ENCODE results near the gene LRRFIP2. TPM values are rescaled to one million over a fixed set of nuclear protein-coding genes. Genes with fewer than 3 reads are reported as not detected.

Gene LRRFIP2
- total RNA-seq, 1 experiment from 2014 or later = 40.2 TPM

DNA sequence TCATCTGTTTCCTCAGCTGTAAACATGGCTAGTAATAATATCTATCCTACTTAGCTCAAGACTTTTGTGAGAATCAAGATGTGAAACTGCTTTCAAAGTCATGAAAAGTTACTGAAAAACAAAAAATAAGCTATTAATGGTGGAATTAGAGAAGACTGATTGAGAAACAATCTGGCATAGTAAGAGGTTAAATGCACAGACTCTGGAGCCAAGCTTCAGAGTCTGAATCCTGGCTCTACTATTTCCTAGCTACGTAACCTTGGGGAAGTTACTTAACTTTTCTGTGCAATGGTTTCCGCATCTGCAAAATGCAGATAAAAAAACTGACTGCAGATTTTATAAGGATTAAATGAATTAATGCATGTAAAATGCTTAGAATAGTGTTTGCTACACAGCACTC is 28.8 kb downstream of the LRRFIP2 start:
- POLR2A ChIA-PET (ENCODE audit: low non-redundant PET) = no interaction called here
- intact Hi-C loops (cut with micrococcal nuclease; ENCODE audit: unreplicated experiment) = no loop called here
- no peak for DNase-seq (ENCODE audit: low spot score)
- Histone ChIP-seq H3K27ac (ENCODE audit: low read depth, low read length, poor library complexity, severe bottlenecking) (no peak overlapping the region), H3K36me3 (ENCODE audit: insufficient read depth, low read length, poor library complexity, severe bottlenecking) (peaks cover 14% of the 10 kb centered on the region), H3K9me3 (ENCODE audit: low read depth, low read length, poor library complexity, severe bottlenecking) (no peaks in the 10 kb centered on the region), H3K27me3 (replicated peaks; ENCODE audit: insufficient read depth, low read depth, low read length, poor library complexity) (no peaks in the 10 kb centered on the region), H3K4me1 (ENCODE audit: insufficient read depth, low read length, poor library complexity, severe bottlenecking) (peaks cover 5% of the 10 kb centered on the region), H3K4me3 (ENCODE audit: low read depth, low read length, poor library complexity, severe bottlenecking) (no peak overlapping the region)
- TF ChIP-seq, protein P1, sequence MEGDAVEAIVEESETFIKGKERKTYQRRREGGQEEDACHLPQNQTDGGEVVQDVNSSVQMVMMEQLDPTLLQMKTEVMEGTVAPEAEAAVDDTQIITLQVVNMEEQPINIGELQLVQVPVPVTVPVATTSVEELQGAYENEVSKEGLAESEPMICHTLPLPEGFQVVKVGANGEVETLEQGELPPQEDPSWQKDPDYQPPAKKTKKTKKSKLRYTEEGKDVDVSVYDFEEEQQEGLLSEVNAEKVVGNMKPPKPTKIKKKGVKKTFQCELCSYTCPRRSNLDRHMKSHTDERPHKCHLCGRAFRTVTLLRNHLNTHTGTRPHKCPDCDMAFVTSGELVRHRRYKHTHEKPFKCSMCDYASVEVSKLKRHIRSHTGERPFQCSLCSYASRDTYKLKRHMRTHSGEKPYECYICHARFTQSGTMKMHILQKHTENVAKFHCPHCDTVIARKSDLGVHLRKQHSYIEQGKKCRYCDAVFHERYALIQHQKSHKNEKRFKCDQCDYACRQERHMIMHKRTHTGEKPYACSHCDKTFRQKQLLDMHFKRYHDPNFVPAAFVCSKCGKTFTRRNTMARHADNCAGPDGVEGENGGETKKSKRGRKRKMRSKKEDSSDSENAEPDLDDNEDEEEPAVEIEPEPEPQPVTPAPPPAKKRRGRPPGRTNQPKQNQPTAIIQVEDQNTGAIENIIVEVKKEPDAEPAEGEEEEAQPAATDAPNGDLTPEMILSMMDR (conservative IDR thresholded peaks at IDR 0.05; ENCODE audit: low read depth, low read length) = no peak
- no peak for TF ChIP-seq EZH2 (IDR thresholded peaks at IDR 0.05; ENCODE audit: borderline replicate concordance, low read depth, low read length, poor library complexity, severe bottlenecking)
- CTCF ChIA-PET = no interaction called here
- no TSS peak for BruUV-seq (replicated peaks)

DNA sequence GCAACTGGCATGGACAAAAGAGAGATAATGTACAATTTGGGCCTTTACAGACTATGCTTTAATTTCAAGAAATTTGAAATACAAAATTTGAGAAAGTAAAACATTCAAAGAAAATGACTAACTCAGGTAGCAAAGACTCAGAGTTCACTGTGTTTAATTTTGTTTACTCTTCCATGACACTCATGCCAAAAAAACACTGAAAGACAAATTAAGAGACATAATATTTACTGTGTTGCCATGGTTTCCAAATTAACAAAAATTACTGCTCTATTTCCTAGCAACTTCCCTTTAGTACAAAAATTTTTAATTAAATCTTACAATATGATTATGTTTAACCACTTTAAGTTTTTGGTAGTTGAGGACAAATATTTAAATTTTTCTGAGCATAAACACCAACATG is 29.6 kb downstream of the LRRFIP2 start:
- H3K4me1 ChIP-seq (ENCODE audit: insufficient read depth, low read length, poor library complexity, severe bottlenecking) = peaks cover 5% of the 10 kb centered on the region
- intact Hi-C loops (cut with micrococcal nuclease; ENCODE audit: unreplicated experiment) = no loop called here
- CTCF ChIA-PET = no interaction called here
- no peak overlapping the region for H3K4me3 ChIP-seq (ENCODE audit: low read depth, low read length, poor library complexity, severe bottlenecking)
- no peaks in the 10 kb centered on the region for H3K9me3 ChIP-seq (ENCODE audit: low read depth, low read length, poor library complexity, severe bottlenecking)
- H3K27ac ChIP-seq (ENCODE audit: low read depth, low read length, poor library complexity, severe bottlenecking) = no peak overlapping the region
- POLR2A ChIA-PET (ENCODE audit: low non-redundant PET) = no interaction called here
- H3K27me3 ChIP-seq (replicated peaks; ENCODE audit: insufficient read depth, low read depth, low read length, poor library complexity) = no peaks in the 10 kb centered on the region
- BruUV-seq (replicated peaks) = no TSS peak
- DNase-seq (ENCODE audit: low spot score) = no peak
- TF ChIP-seq, protein P1 (conservative IDR thresholded peaks at IDR 0.05; ENCODE audit: low read depth, low read length) = no peak
- TF ChIP-seq EZH2 (IDR thresholded peaks at IDR 0.05; ENCODE audit: borderline replicate concordance, low read depth, low read length, poor library complexity, severe bottlenecking) = no peak
- H3K36me3 ChIP-seq (ENCODE audit: insufficient read depth, low read length, poor library complexity, severe bottlenecking) = peaks cover 14% of the 10 kb centered on the region

DNA sequence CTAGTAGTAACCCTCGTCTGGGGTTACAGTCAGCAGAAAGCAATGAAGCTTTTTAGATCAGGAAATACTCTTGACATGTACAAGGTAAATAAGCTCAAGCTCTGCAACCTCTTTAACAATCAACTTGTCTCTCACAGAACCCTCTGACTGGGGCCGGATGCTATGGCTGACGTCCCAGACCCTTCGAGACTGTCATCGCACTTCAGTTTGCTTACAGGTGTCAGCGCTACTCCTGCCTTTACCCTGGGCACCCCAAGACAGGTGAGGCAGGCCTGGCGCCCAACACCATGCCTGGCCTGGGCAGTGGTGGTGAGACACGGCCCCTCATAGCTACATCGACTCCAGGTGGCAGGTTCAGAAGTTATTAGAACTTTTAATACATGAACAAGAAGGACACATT is 30.6 kb downstream of the LRRFIP2 start:
- ChIA-PET CTCF (no interaction called here), POLR2A (ENCODE audit: low non-redundant PET) (interaction anchor here (0.7 kb wide), 1 partner anchor 111 kb away, joined by 3 read pairs; no protein-coding TSS in a partner anchor)
- H3K4me3 ChIP-seq (ENCODE audit: low read depth, low read length, poor library complexity, severe bottlenecking) = no peak overlapping the region
- no TSS peak for BruUV-seq (replicated peaks)
- peaks cover 5% of the 10 kb centered on the region for H3K4me1 ChIP-seq (ENCODE audit: insufficient read depth, low read length, poor library complexity, severe bottlenecking)
- no peaks in the 10 kb centered on the region for H3K27me3 ChIP-seq (replicated peaks; ENCODE audit: insufficient read depth, low read depth, low read length, poor library complexity)
- no peak for TF ChIP-seq EZH2 (IDR thresholded peaks at IDR 0.05; ENCODE audit: borderline replicate concordance, low read depth, low read length, poor library complexity, severe bottlenecking)
- intact Hi-C loops (cut with micrococcal nuclease; ENCODE audit: unreplicated experiment) = no loop called here
- no peak overlapping the region for H3K27ac ChIP-seq (ENCODE audit: low read depth, low read length, poor library complexity, severe bottlenecking)
- no peaks in the 10 kb centered on the region for H3K9me3 ChIP-seq (ENCODE audit: low read depth, low read length, poor library complexity, severe bottlenecking)
- DNase-seq (ENCODE audit: low spot score) = no peak
- H3K36me3 ChIP-seq (ENCODE audit: insufficient read depth, low read length, poor library complexity, severe bottlenecking) = peaks cover 14% of the 10 kb centered on the region

DNA sequence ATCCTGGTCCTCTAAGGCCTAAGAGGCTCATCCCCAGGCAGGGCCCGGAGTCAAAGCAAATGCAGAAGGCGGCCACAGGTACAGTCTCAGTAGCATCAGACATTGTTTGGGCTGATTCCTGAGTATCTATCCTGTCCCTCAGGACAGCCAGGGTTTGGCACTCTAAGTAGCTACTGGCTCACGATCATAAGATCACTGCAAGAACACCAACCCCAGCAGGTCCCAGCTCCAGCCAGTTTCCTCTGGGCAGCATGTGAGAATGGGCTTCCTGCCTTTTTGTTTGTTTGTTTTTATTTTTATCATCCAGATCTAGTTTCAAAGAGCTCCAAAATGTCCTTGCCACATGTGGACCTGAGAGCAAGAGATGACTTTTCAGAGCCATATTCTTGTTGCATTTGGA is 32.7 kb downstream of the LRRFIP2 start:
- H3K4me3 ChIP-seq (ENCODE audit: low read depth, low read length, poor library complexity, severe bottlenecking) = no peak overlapping the region
- H3K27me3 ChIP-seq (replicated peaks; ENCODE audit: insufficient read depth, low read depth, low read length, poor library complexity) = no peaks in the 10 kb centered on the region
- H3K36me3 ChIP-seq (ENCODE audit: insufficient read depth, low read length, poor library complexity, severe bottlenecking) = peaks cover 4% of the 10 kb centered on the region
- intact Hi-C loops (cut with micrococcal nuclease; ENCODE audit: unreplicated experiment) = no loop called here
- ChIA-PET POLR2A (ENCODE audit: low non-redundant PET) (no interaction called here), CTCF (no interaction called here)
- no peak for DNase-seq (ENCODE audit: low spot score)
- H3K27ac ChIP-seq (ENCODE audit: low read depth, low read length, poor library complexity, severe bottlenecking) = no peak overlapping the region
- peaks cover 5% of the 10 kb centered on the region for H3K4me1 ChIP-seq (ENCODE audit: insufficient read depth, low read length, poor library complexity, severe bottlenecking)
- no peaks in the 10 kb centered on the region for H3K9me3 ChIP-seq (ENCODE audit: low read depth, low read length, poor library complexity, severe bottlenecking)
- no TSS peak for BruUV-seq (replicated peaks)
- TF ChIP-seq, protein P1 (conservative IDR thresholded peaks at IDR 0.05; ENCODE audit: low read depth, low read length) = no peak
- no peak for TF ChIP-seq EZH2 (IDR thresholded peaks at IDR 0.05; ENCODE audit: borderline replicate concordance, low read depth, low read length, poor library complexity, severe bottlenecking)
